ENCODE data around the gene MAN1C1. TPM values are rescaled to one million over a fixed set of nuclear protein-coding genes. Genes with fewer than 3 reads are reported as not detected.

Gene MAN1C1
- total and polyA plus RNA-seq, 2 donors (not counting 3 experiments of a cell fraction or from before 2014, with no cell fraction given): 1.5 to 4.0 TPM

GRCh38 chr1:25703671-25704266 is 87.2 kb downstream of the MAN1C1 start:
- H3K9me1 ChIP-seq (replicated peaks; ENCODE audit: control insufficient read depth, extremely low read depth, insufficient read depth, low read length): no peaks in the 10 kb centered on the region
- no peak overlapping the region for H3K4me3 ChIP-seq (replicated peaks in 1 of 3; ENCODE audit: insufficient read depth in 1 of 3, low read depth in 1 of 3, low read length in 3 of 3)
- dilution Hi-C loops (cut with MboI; ENCODE audit: extremely low pct_ligation_motif_present, low sequenced_read_pairs): no loop called here
- DNase-seq (ENCODE audit: low read depth, low spot score) (no peak), FAIRE-seq (no peak)
- TF ChIP-seq GATA2 (IDR thresholded peaks at IDR 0.05; ENCODE audit: insufficient read depth, insufficient read length, low read depth, low read length) (no peak), POLR2A (IDR thresholded peaks at IDR 0.05; ENCODE audit: low read depth, low read length) (no peak), FOS (IDR thresholded peaks at IDR 0.05; ENCODE audit: borderline replicate concordance, insufficient read depth, low read length) (no peak), MYC (IDR thresholded peaks at IDR 0.05; ENCODE audit: low read depth, low read length) (no peak), EZH2 (IDR thresholded peaks at IDR 0.05; ENCODE audit: borderline replicate concordance, low read depth, low read length, severe bottlenecking) (no peak), CTCF (IDR thresholded peaks at IDR 0.05; ENCODE audit: extremely low read depth in 1 of 2, insufficient read depth in 1 of 2, low read depth in 1 of 2, low read length in 2 of 2) (no peak), MAX (IDR thresholded peaks at IDR 0.05; ENCODE audit: insufficient read depth, insufficient read length) (no peak), JUN (IDR thresholded peaks at IDR 0.05; ENCODE audit: borderline replicate concordance, insufficient read depth, insufficient read length, low read depth) (no peak), POLR2AphosphoS5 (IDR thresholded peaks at IDR 0.05; ENCODE audit: insufficient read depth, low read depth, low read length) (no peak)
- H3K9ac ChIP-seq (replicated peaks; ENCODE audit: extremely low read depth, insufficient read depth, low read length): no peak overlapping the region
- H4K20me1 ChIP-seq (replicated peaks; ENCODE audit: control insufficient read depth, extremely low read depth, insufficient read depth, low read length): no peaks in the 10 kb centered on the region
- H3K79me2 ChIP-seq (ENCODE audit: control insufficient read depth, insufficient read depth, low read length): no peaks in the 10 kb centered on the region
- intact Hi-C loops (cut with micrococcal nuclease): no loop called here
- no peaks in the 10 kb centered on the region for H3K9me3 ChIP-seq (replicated peaks; ENCODE audit: control insufficient read depth, insufficient read depth, low read length)
- no peak overlapping the region for H2AFZ ChIP-seq (ENCODE audit: low read depth, low read length)
- H3K27ac ChIP-seq (ENCODE audit: insufficient read depth, low read depth, low read length): no peak overlapping the region
- CTCF ChIA-PET: interaction anchor here (1.6 kb wide), 1 partner anchor 22 kb away, joined by 3 read pairs; no protein-coding TSS in a partner anchor
- POLR2A ChIA-PET: no interaction called here
- H3K4me1 ChIP-seq (ENCODE audit: control insufficient read depth, extremely low read depth, insufficient read depth, low read length): no peaks in the 10 kb centered on the region
- no TSS peak for BruUV-seq (replicated peaks)
- no peak overlapping the region for H3K4me2 ChIP-seq (ENCODE audit: insufficient read depth, low read length)
- H3K36me3 ChIP-seq (ENCODE audit: control insufficient read depth in 2 of 2, extremely low read depth in 1 of 2, insufficient read depth in 2 of 2, low read length in 2 of 2): no peaks in the 10 kb centered on the region
- peaks cover 4 to 17% of the 10 kb centered on the region in 2 experiments for H3K27me3 ChIP-seq (ENCODE audit: control insufficient read depth in 2 of 2, insufficient read depth in 2 of 2, low read length in 2 of 2)

Data from endothelial cell of umbilical vein (primary cell).